HL-60 (cell line): ENCODE measurements around the gene PIP5K1C.

Experiments
- CTCF ChIP-seq: IDR thresholded peaks from one replicate; pipeline ENCODE4 v1.5.1; 2011; ENCODE audit warnings: low read length, control low read depth, inconsistent platforms; ENCODE audit not compliant: insufficient read depth
- GABPA ChIP-seq: IDR thresholded peaks from 2 replicates; pipeline ENCODE4 v1.6.1; 2012; ENCODE audit warnings: low read depth
- SPI1 ChIP-seq: IDR thresholded peaks from 2 replicates; pipeline ENCODE4 v1.6.1; 2012; ENCODE audit warnings: low read depth, mild to moderate bottlenecking, borderline replicate concordance

- no peak for TF ChIP-seq SPI1
- no peak for TF ChIP-seq CTCF
- TF ChIP-seq GABPA = no peak
Measured at GRCh38 chr19:3716147-3716668, 15.9 kb upstream of the PIP5K1C start.
